T47D (cell line): ENCODE results near the gene AGT.
"Not testable (repeated sequence)": the region's sequence is repeated elsewhere in the genome, so short reads cannot be mapped to it uniquely, and the experiment has no call there.

Source experiments
- DNase-seq, 2 experiments: peaks; one replicate each; pipeline versions ENCODE4 v3.0.0 to v3.0.0-alpha.2; 2011 to 2012; ENCODE audit warnings: low read depth in 1 of 2, low spot score in 1 of 2
- JUND ChIP-seq: IDR thresholded peaks from 2 replicates; pipeline ENCODE4 v1.6.1; 2012; ENCODE audit warnings: low read depth
- in situ Hi-C: cut with HindIII; loops from 2 replicates; pipeline ENCODE4 v1.10.0; 2016; ENCODE audit warnings: low sequenced_read_pairs, low pct_unique_long_range_greater_than_20kb

The AGT gene

GRCh38 chr1:230701434-230701833, 12.5 kb downstream of the AGT start:
- in situ Hi-C loops, result no loop called here
- no peak for TF ChIP-seq JUND
- DNase-seq, result no peak

DNA sequence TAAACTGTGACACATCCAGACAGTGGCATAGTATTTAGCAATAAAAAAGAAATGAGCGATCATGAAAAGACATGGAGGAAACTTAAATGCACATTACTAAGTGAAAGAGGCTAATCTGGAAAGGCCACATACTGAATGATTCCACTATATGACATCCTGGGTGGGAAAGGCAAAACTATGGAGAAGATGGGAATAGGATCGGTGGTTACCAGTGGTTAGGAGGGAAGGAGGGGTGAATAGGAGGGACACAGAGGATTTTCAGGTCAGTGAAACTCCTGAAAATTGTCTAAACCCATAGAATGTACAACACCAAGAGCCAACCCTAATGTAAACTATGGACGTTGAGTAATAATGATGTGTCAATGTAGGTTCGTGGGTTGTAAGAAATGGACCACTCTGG, 13.8 kb downstream of the AGT start:
- in situ Hi-C loops, result no loop called here
- TF ChIP-seq JUND, result no peak
- DNase-seq, result no peak

GRCh38 chr1:230699716-230700115, 14.2 kb downstream of the AGT start:
- TF ChIP-seq JUND, result no peak
- in situ Hi-C loops, result no loop called here
- DNase-seq, result no peak

DNA sequence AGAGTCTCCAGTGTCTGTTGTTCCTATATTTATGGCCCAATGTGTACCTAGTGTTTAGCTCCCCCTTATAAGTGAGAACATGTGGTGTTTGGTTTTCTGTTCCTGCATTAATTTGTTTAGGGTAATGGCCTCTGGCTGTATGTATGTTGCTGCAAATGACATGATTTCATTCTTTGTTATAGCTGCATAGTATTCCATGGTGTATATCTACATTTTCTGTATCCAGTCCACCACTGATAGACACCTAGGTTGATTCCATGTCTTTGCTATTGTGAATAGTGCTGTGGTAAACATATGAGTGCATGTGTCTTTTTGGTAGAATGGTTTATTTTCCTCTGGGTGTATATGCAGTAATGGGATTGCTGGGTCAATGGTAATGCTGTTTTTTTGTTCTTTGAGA, 15.0 kb downstream of the AGT start:
- in situ Hi-C loops, DNase-seq: not testable (repeated sequence)

- in situ Hi-C loops, result no loop called here
- DNase-seq, result no peak
- no peak for TF ChIP-seq JUND
These were observed 15.8 kb downstream of the AGT start for GRCh38 chr1:230698130-230698529.

GRCh38 chr1:230696722-230697437, 17.0 kb downstream of the AGT start:
- in situ Hi-C loops, result no loop called here
- no peak for TF ChIP-seq JUND
- no peak for DNase-seq

DNA sequence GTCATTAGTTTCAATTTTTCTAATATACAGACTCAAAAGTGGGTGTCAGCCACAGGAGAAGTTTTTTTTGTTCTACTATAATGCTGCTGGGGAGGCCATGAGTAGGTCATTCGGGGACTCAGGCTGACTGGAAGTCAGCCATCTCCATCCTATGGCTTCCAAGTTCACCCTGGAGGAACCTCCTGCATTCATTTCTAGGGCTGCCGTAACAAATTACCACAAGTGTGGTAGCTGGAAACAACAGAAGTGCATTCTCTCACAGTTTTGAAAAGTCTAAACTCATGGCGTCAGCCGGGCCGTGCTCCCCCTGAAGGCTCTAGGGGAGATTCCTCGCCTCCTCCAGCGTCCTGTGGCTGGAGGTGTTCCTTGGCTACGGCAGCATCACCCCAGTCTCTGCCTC, 17.7 kb downstream of the AGT start:
- no peak for TF ChIP-seq JUND
- in situ Hi-C loops, result no loop called here
- DNase-seq, result no peak

- no peak for DNase-seq
- in situ Hi-C loops, result no loop called here
- TF ChIP-seq JUND, result no peak
These were observed 18.9 kb downstream of the AGT start for GRCh38 chr1:230694991-230695390.

DNA sequence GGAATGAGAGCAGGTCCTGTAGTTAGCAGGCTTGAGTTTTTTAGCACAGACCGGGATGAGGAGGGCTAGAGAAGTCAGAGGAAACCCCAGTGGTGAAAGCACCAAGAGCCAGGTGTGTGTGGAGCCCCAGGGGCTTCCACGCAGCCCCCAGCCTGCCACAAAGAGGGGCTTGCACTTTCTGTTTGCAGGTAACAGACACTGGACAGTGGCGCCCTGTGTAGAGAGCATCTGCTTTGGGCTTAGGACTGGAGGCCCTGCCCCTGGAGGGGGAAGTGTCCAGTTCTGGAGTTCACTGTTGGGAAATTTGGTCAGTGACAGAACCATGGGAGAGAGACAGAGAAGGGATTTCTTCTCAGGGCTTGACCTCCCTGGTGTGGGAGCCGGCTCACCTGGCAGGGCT, 19.5 kb downstream of the AGT start:
- no peak for DNase-seq
- TF ChIP-seq JUND, result no peak
- in situ Hi-C loops, result no loop called here

GRCh38 chr1:230693777-230694176, 20.1 kb downstream of the AGT start:
- TF ChIP-seq JUND, result no peak
- in situ Hi-C loops, result no loop called here
- no peak for DNase-seq

- TF ChIP-seq JUND, result no peak
- in situ Hi-C loops, result no loop called here
- no peak for DNase-seq
These were observed 20.7 kb downstream of the AGT start for GRCh38 chr1:230693221-230693620.

DNA sequence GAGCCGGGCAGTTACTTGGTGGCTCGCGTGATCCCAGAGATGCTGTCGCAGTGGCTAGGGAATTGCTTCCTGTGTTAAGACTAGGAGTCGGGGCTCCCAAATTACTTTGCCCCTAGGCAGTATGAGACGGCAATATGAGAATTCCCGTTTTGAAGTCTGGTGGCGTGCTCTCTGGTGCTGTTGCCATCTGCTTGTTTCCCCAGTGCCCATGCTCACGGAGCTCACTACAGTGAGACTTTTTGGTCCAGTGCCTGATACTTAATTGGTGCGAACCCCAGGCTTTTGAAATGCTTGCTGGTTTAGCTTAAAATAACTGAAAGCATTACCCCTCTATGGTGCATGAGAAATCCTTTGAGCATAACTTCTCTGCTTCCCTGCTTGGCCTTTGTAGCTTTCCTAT, 22.3 kb downstream of the AGT start:
- TF ChIP-seq JUND, result no peak
- DNase-seq, result no peak
- in situ Hi-C loops, result no loop called here

- in situ Hi-C loops, result no loop called here
- no peak for DNase-seq
- no peak for TF ChIP-seq JUND
These were observed 23.8 kb downstream of the AGT start for GRCh38 chr1:230690101-230690500.

DNA sequence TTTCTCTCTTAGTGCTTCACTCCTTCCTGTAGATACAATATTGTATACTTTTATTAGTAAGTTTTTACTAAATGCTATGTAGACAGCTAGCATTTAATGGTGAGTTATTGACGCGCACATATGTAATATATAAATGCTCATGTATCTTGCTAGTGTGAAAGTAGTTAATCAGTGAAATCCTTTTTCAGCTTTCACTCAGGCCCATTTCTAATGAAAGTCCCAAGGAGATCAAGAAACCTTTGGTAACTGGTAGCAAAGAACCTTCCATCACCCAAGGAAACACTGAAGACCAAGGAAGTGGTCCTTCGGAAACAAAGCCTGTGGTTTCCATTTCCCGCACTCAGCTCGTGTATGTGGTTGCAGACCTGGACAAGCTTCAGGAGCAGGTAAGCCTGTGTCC, 27.2 kb downstream of the AGT start:
- no peak for DNase-seq
- in situ Hi-C loops, result no loop called here
- TF ChIP-seq JUND, result no peak
